Hematopoietic multipotent progenitor cell treated with erythropoietin and hydrocortisone succinate and interleukin-3 and kit ligand, for 8 days (in vitro differentiated cells): ENCODE data around the gene GIT2.
"Not testable (repeated sequence)": the region's sequence is repeated elsewhere in the genome, so short reads cannot be mapped to it uniquely, and the experiment has no call there.

Experiments used
- DNase-seq: peaks from one replicate; pipeline ENCODE4 v3.0.0-alpha.2; 2015

GIT2 gene

DNA sequence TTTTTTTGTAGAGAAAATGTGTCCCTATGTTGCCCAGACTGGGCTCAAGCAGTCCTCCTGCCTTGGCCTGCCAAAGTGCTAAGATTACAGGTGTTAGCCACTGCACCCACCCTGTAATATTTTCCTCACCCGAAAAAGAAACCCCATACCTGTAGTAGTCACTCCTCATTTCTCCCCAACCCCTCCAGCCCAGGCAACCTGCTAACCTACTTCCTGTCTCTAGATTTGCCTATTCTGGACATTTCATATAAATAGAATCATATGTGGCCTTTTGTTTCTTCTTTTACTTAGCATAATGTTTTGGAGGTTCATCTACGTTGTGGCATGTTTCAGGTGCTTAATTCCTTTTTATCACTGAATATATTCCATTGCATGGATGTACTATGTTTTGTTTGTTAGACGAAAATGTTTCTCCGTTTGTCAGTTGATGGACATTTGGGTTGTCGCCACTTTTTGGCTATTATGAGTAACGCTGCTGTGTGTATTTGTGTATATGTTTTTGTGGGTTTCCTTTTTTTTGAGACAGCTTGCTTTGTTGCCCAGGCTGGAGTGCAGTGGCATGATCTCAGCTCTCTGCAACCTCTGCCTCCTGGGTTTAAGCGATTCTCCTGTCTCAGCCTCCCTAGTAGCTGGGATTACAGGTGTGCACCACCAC is 9.3 kb upstream of the GIT2 start:
- no peak for DNase-seq

DNA sequence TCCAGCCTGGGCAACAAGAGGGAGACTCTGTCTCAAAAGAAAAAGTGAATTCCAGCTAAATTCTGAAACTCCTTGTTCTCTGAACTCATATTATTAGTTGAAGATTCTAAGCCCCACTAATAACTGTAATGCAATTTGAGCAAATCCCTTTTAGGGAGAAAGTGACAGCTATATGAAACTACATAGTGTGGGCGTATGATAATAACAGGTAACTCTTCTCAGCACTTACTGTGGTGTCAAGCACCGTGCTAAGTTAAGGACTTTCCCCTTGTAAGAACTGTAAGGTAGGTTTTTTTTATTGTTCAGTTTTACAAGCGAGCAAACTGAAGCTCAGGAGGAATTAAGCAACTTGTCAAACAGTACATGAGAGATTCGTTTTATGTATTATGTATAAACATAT is 8.4 kb upstream of the GIT2 start:
- no peak for DNase-seq

DNA sequence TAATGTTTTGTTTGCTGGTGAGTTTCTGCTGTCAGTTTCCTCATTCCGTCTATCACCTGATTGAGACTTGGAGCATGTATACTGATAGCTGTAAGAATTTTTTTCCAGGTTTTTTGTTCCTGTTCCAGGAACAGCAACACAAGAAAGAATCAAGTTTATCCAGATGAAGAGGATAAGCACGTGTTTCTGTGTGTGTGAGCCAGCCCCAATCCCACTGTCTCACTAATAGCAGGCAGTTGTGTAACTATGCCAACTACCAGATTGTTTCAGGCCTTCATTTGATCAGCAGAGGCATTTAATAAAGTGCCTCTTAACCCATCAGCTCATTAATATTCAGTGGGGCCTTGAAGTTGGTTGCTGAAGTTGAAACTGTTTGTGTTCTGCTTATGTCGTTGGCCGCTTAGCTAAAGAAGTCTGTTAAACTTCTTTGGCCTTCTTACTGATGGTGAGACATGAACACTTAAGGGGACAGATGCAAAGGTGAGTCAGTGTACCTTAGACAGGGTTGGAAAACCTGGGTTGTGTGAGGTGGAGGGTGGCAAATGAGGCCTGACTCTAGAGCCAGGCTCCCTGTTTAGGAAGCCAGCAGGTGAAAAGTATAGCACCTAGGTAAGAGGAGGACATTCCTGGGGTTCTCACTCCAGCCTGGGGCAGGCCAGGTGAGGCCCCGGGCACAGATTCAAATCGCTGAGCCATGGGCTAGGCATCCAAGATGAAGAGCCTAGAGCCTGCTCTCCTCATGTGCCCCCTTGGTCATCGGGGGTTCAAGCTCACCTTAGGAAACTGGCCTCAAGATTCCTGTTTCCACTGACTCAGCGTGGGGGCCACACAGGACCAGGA is 6.7 kb upstream of the GIT2 start:
- DNase-seq = no peak

DNA sequence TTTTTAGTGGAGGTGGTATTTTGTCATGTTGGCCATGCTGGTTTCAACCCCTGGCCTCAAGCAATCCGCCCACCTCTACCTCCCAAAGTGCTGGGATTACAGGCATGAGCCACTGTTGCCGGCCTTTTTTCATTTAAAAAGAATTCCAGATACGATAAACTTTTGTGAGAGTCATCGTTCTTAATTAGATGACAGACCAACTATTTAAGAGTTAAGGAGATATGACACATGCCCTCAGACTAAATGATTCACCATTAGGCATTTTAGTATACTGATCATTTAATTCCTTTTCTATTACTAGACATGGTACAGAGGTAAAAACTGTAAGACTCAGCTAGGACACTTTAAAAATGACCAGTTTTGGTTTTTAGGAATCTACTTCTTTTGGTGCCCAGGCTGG is 5.4 kb upstream of the GIT2 start:
- DNase-seq = no peak

DNA sequence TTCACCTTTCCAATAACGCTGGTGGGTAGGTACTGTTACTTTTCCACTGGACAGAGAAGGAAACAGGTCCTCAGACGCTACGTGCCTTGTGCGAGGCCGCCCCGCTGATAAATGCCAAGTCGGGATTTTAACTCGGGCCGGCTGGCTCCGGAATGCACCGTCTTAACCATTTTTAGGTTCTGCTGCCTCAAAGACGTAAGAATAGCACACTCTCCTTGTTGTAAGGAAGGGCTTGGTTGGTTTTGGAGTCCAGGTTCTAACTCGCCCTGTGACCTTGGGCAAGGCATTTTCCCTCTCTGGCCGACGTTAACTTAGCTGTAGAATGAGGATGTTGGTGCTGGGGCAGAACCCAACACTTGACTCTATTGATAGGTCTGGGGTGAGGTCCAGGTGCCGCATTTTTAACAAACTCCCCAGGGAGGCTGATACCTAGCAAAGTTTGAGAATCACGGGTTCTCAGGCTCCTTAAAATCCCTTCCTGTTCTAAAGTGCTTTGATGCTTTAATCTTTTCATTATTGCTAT is 3.9 kb upstream of the GIT2 start:
- peak; percentile 13 for DNase-seq

DNA sequence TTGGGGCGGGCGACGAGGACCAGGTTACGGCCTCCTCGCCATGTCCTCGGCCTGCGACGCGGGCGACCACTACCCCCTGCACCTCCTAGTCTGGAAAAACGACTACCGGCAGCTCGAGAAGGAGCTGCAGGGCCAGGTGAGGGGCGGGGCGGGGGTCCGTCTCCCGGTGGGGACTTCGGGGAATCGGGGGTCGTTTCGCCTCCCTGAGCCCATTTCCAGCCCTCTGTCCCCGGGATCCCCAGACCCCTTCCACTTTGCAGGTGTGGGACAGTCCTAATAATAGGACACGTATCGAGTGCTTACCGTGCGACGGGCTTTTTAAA is 3.4 kb upstream of the GIT2 start:
- no peak for DNase-seq

DNA sequence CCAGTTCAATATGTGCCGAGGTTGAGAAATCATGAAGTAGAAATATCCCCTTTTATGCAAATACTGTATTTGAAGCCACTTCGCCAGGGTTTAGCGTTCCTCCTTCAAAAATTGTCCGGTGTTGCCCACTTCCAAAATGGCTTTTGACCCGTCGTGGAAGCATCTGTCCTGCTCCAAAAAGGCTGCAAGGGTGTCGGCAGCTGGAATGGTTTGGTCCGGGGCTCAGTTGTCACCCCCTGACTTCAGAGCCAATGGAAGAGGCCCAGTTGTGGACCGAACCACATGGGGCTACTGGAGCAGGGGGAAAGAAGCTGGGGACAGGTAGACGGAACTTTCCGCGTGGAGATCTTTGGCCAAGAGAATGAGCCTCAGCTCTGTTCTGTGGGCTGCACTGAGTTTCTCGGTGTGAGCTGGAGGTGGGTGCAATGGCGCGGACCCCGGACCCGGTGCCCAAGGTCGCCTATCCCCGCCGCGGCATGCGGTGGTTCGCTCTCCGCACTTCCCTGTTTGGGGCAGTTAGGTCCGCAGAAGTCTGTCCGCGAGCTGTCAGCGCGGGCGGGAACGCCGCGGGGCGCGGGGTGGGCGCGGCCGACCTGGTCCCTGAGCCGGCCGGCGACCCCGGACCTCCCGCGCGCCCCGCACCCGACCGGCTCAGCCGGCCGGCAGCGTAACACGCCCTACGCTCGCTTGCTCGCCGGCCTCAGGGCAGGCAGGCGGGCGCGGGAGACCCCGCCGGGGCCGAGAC is 2.9 kb upstream of the GIT2 start, which contains the start of gene ANKRD13A:
Gene ANKRD13A (plus strand): TSS at position 527 of the 745 bp plus-strand sequence. CDS start 259 bp downstream, outside the sequence.
- DNase-seq = peak; percentile 96

DNA sequence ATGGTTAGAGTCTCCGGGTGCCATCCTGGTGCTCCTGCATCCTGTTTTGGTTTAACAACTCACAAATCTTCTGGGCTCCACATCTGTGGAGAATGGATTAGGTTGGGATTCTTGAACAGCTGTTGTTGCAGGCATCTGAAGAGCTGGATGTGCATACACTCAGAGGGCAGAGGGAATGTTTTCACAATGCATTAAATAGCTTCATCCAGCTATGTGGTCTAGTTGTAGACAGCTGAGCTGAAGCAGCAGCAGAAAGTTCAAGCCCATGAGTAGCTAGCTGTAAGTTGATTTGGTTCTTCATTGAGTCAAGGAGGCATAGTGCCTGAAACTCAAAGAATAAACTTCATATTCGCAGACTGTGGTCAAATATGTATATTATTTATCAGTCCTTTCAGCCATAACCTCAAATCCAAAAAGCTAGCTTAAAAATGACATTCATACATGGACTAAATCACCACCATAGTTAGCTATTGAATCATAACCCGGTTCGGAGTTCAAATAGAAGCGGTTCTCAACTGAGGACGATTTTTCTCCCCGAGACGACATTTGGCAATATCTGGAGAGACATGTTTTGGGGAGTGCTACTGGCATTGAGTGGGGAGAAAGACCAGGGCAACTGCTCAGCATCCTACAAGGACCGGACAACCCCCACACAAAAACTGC is 2.2 kb upstream of the GIT2 start:
- DNase-seq = peak; percentile 19

DNA sequence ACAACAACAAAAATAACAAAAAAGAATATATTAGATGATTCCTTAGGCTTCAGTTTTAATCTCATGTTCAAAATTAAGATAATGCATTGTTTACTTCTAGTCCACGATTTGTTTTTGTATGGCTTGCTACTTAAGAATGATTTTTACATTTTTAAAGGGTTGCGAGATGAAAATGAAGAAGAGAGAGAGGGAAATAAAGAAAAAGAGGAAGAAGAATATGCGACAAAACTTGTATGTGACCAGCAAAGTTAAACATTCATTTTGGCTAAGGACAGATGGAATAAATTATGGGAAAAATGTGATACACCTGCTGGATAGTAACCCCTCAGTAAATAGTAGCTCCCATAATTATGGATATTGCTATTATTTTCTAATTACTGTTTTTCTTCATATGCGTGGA is 1.2 kb upstream of the GIT2 start:
- DNase-seq = peak; percentile 3

DNA sequence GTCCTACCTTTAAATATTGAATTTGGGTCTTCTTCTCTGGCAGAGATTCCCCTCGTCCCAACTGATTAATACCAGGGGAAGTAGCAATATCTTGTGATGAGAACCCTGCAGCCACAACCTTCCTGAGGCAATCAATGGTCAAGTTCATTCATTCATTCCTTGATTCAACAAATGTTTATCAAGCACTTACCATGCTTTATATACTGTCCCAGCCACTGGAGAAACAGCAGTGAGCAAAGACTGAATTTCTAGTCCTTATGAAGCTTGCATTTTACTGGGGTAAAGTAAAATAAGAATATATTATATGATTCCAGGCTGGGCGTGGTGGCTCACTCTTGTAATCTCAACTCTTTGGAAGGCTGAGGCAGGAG is 300 bp upstream of the GIT2 start:
- DNase-seq = no peak

DNA sequence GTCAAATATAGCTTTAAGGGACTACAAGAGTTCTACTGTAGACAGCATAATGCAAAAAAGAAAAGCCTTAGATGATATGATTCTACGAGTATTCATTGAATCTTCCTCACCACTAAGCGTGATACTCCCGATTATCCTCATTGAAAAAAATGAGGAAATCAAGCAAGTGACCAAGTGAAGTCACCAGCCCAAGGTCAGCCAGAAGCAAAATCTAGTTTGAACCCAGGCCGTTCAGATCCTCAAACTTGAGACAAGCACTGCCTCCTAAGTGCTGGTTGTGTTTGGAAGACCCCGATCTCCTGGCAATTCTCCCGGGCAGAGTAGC is 845 bp downstream of the GIT2 start:
- no peak for DNase-seq

DNA sequence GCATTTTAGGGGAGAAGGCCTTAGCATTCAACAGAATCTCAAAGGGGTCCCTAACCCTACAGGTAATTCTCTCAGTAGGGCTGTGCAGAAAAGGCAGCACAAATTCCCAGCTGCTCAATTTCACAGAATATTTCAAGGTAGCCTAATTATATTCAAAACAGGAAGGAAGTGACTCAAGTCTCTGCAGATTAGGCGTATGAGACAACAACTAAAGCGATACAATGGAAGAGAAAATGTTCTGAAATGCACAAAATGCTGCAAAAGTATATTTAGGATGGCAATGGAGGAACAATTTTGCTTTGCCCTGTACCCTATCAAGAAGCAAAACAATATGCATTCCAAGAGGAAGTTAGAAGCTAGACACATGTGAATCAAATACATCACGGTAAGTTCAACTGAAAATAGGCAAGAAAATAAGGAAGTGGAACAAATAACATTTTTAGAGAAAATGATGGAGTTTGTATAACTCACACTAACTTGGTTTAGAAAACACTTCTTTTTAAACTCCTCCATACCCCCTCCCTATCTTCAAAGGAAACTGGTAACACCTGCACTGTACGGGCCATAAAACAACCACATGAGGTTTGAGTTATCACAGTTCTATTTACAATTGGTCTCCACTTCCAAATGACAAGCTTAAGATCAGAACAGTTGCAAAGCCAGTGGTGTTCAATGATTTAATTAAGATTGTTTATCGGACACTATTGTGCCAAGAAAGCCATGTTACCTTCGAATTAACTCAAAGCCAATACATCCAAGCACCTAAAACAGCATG is 1.6 kb downstream of the GIT2 start:
- DNase-seq = peak; percentile 13

DNA sequence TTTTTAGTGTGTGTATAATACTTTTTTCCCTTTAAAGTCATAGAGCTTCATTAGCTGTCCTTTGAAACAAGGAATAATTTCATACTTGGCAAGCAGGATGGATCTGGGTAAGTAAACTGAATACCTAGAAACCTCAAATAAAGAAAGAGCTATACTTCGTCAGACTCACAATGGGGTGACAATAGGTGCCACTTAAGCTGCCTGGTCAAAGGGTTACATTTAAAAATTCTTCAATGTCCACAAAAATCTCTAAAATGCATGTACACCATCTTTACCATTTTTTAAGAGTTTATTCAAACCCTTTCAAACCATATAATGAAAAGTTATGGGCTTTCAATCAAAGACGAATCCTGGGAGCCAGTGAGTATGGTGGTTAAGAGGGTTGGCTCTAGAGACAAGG is 3.1 kb downstream of the GIT2 start:
- no peak for DNase-seq

DNA sequence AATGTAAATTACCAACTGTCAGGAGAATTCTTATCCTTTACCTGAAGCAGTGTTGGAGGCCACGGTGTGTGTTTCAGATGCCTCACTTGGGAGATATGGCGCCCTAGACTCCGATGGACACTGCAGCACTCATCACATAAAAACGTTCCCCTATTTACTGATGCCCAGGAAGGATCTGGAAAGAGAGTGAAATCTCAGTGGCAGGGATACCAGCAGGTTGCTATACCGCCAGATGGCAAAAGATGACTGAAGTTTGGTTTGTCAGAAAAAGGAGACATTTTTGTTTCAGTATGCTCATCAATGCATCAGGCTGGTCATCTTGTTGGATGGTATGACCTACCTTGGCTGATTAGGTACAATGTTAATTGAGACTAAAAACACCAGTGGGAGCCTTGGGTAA is 4.6 kb downstream of the GIT2 start:
- no peak for DNase-seq

DNA sequence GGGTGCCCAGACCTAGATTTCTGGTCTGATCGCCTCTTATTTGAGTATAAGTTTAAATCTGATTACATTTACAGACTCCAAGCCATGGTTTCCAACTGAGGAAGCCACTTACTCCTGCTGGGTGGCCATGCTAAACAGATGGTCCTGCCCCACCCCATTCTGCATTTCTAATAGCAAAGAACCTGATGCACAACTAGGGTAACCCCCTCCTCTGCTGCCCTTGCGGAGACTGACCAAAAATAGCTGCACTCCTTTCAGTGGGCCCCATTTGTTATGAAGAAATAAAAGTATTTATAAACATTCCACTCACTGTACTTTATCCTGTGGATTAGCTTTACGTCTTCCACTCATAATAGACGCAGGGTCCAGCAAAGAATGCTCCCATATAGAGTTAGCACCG is 6.8 kb downstream of the GIT2 start:
- DNase-seq = no peak

DNA sequence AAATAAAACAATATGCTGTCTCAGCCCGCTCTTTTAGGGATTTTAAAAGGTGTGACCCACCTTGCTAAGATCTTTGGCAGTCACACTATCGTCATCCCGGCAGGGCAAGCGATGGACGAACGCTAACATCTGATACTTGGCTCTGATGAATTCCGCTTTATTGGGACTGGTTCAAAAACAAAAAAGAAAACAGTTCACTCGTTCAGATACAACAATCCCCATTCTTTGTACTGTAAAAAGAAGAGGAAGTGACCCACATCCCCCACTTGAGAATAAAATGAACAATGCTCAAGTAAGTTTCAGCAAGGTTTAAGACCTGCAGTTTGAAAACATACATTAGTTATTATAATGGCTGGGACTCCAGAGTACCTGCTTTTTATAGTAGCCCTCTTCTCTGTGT is 7.3 kb downstream of the GIT2 start:
- no peak for DNase-seq

DNA sequence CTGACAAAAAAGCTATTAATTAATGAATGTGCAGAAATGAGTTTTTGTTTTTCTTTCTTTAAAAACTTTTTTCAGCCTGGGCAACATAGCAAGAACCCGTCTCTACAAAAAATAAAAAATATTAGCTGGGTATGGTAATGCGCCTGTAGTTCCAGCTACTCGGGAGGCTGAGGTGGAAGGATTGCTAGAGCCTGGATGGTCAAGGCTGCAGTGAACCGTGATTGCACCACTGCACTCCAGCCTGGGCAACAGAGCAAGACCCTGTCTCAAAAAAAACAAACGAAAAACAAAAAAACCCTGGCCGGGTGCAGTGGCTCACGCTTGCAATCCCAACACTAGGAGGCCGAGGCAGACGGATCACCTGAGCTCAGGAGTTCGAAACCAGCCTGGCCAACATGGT is 7.9 kb downstream of the GIT2 start:
- DNase-seq = no peak

DNA sequence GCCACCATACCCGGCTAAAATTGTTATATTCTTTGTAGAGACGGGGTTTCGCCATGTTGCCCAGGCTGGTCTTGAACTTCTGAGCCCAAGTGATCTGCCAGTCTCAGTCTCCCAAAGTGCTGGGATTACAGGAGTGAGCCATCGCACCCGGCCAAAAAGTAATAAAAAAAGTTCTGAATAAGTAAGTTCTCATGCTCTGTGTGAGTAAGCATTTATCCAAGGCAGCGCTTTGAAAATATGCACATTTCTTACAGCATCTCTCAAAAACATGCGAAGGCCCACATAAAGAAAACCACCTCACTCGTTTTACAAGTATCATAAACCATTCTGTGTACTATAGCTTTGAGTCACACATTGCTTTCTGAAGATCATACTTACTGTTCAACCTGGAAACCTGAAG is 8.6 kb downstream of the GIT2 start:
- no peak for DNase-seq

DNA sequence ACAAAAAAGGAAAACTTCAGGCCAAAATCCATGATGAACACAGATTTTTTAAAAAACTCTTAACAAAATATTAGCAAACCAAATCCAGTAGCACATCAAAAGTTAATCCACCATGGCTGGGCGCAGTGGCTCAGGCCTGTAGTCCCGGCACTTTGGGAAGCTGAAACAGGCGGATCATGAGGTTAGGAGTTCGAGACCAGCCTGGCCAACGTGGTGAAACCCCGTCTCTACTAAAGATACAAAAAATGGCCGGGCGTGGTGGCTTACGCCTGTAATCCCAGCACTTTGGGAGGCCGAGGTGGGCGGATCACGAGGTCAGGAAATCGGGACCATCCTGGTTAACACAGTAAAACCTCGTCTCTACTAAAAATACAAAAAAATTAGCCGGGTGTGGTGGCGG is 9.9 kb downstream of the GIT2 start:
- not testable (repeated sequence) for DNase-seq

DNA sequence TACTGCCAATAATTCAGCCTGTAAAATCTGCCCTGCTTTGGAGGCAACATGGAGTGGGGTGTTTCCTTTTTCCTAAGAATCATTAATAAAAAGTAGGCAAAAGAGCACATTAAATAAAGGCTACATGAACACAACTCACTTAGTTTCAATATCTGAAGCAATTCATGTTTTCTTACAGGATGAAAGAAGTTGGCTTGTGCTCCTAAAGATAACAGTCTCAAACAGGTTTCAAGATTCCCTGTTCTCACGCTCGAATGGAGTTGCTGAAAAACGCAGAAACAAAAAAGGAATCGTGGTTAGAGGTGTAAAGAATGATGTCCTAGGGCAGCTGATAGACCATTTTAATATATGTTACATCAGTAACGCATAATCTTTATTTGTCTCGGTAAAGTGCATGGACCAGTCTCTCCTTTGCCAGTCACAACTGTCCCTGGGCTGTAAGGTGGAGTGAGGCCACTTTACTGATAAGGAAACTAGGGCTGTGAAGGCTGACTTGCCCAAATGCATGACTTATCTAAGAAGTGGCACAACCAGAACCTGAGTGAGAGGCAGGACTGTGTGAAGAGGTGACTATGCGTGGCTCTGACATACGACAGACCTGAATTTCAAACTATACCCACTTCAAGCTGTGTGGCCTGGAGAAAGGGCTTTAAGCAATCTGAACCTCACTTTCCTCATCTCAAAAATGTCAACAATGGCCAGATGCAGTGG is 12.6 kb downstream of the GIT2 start:
- peak; percentile 75 for DNase-seq

DNA sequence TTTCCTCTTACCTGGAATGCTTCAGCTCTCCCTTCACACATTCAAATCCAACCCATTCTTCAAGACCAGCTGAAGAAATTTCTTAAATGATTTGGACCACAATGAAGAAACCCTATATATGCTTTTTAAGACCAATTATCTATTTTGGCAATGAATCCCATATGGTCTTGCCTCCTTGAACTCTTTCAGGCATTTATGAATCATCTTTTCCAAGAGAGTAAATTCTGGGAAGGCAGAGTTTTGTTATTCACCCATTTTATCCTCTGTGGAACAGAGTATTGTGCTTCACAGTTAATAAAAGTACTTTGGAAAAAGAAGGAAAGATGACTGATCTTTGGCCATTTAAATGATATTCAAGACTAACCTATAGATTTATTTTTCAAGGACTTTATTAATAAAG is 14.0 kb downstream of the GIT2 start:
- DNase-seq = no peak

DNA sequence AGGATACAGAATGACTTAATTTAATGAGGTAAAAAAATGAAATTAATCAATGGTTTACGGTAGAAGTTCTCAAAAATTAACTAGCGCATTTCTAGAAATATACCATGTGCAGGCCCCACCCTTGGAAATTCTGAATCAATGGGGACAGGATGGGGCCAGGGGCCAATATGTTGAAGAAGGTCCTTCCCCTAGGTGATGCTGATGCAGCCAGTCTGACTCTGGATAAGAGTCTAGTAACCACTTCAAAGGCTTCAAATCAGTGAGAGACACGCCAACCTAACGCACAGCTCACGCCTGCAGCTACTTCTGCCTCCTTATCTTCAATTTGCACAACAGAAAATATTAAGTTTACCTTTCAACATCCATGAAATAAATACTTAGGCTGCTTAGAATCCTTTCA is 14.9 kb downstream of the GIT2 start:
- no peak for DNase-seq
